Measurements from ENCODE around the gene PZP. TPM values are rescaled to one million over a fixed set of nuclear protein-coding genes. Genes with fewer than 3 reads are reported as not detected.

Gene PZP
- total and polyA plus RNA-seq, 2 of the 13 experiments (the other 11 are each of a cell fraction or from before 2014, with no cell fraction given): 0.07 to 0.89 TPM

- TF ChIP-seq, protein P1, sequence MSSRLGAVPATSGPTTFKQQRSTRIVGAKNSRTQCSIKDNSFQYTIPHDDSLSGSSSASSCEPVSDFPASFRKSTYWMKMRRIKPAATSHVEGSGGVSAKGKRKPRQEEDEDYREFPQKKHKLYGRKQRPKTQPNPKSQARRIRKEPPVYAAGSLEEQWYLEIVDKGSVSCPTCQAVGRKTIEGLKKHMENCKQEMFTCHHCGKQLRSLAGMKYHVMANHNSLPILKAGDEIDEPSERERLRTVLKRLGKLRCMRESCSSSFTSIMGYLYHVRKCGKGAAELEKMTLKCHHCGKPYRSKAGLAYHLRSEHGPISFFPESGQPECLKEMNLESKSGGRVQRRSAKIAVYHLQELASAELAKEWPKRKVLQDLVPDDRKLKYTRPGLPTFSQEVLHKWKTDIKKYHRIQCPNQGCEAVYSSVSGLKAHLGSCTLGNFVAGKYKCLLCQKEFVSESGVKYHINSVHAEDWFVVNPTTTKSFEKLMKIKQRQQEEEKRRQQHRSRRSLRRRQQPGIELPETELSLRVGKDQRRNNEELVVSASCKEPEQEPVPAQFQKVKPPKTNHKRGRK (CRISPR knock-in tag; IDR thresholded peaks at IDR 0.05): no peak
- TF ChIP-seq HOXD1 (CRISPR knock-in tag; IDR thresholded peaks at IDR 0.05) (no peak), ZNF619 (CRISPR knock-in tag; IDR thresholded peaks at IDR 0.05) (no peak), ZNF749 (CRISPR knock-in tag; IDR thresholded peaks at IDR 0.05; ENCODE audit: borderline replicate concordance) (no peak), CHD2 (IDR thresholded peaks at IDR 0.05; ENCODE audit: low read depth, low read length) (no peak), RAD21 (CRISPR knock-in tag; IDR thresholded peaks at IDR 0.05) (no peak), SOX13 (IDR thresholded peaks at IDR 0.05) (no peak), SOX13 (CRISPR knock-in tag; conservative IDR thresholded peaks at IDR 0.05 in 1 of 2, IDR thresholded peaks at IDR 0.05 in 1 of 2) (no peak), ZNF883 (CRISPR knock-in tag; IDR thresholded peaks at IDR 0.05; ENCODE audit: not compliant biosample characterization) (no peak), ATF7 (IDR thresholded peaks at IDR 0.05) (no peak), ATF7 (CRISPR knock-in tag; IDR thresholded peaks at IDR 0.05) (no peak), ZNF570 (CRISPR knock-in tag; IDR thresholded peaks at IDR 0.05; ENCODE audit: borderline replicate concordance) (no peak), ZNF589 (CRISPR knock-in tag; conservative IDR thresholded peaks at IDR 0.05) (no peak), PLSCR1 (CRISPR knock-in tag; IDR thresholded peaks at IDR 0.05; ENCODE audit: borderline replicate concordance) (no peak), ZMYM4 (CRISPR knock-in tag; IDR thresholded peaks at IDR 0.05) (no peak)
- TF ChIP-seq, protein P2, sequence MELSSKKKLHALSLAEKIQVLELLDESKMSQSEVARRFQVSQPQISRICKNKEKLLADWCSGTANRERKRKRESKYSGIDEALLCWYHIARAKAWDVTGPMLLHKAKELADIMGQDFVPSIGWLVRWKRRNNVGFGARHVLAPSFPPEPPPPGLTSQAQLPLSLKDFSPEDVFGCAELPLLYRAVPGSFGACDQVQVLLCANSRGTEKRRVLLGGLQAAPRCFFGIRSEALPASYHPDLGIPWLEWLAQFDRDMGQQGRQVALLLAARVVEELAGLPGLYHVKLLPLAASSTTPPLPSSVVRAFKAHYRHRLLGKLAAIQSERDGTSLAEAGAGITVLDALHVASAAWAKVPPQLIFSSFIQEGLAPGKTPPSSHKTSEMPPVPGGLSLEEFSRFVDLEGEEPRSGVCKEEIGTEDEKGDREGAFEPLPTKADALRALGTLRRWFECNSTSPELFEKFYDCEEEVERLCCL (CRISPR knock-in tag; IDR thresholded peaks at IDR 0.05; ENCODE audit: borderline replicate concordance): no peak
These were observed 84.3 kb downstream of the PZP start (continued) for GRCh38 chr12:9123781-9124382.
